ENCODE measurements around the gene DPP9.
A peak's percentile ranks its signal among the peaks of the same experiment; 100 is the strongest.
"Not testable (repeated sequence)": the region's sequence is repeated elsewhere in the genome, so short reads cannot be mapped to it uniquely, and the experiment has no call there.

The DPP9 gene

GRCh38 chr19:4738734-4739133 lies 15.1 kb upstream of the DPP9 start:
- no peak for DNase-seq (ENCODE audit: low read depth)

DNA sequence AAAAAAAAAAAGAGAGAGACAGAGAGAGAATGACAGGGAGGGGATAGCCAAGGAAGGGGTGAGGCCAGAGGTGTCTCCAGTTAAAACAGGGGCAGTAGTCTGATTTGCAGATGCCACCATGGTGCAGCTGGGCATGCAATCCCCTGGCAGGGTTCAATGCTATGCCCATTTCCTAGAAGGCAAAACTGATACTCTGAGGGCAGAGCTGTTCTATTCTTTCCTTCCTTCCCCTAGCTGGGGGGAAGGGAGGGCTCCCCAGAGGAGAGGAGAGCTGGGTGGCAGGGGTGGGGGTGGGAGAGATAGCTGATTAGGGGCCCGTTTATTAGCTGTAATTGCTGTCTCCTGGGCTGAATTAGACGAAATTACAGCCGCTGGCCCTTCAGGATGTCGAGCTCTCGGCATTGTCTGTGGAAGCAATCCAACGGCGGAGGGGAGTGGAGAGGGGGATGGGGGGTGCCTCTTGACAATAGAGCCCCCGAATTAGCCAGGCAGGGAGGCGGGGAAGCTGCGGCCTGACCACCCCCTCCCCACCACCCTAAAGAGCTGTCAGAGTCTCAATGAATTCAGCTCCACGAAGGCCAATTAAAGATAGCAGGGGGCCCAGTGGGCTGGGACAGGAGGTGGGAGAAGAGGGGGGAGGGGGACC lies 14.4 kb upstream of the DPP9 start:
- DNase-seq (ENCODE audit: low read depth), result no peak

GRCh38 chr19:4733755-4734345 lies 10.2 kb upstream of the DPP9 start:
- no peak for DNase-seq (ENCODE audit: low read depth)

GRCh38 chr19:4732680-4733114 lies 9.1 kb upstream of the DPP9 start:
- DNase-seq (ENCODE audit: low read depth), result peak; percentile 50

DNA sequence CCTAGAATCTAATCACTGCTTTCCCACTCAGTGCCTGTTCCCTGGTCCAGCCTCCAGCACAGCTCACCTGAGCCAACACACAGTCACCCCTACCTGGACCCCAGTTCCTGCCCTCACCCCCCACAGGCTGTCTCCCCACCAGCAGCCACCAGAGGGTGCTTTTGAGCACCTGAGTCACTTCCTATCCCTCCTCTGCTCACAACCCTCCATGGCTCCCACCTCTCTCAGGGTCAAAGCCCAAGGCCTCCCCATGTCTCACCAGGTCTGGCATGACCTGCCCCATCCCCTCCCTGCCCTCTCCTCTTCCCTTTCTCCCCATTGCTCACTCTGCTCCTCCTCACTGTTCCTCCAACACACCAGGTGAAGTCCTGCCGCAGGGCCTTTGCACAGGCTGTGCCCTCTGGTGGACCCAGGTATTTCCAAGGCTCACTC lies 7.1 kb upstream of the DPP9 start:
- peak; percentile 49 for DNase-seq (ENCODE audit: low read depth)

- DNase-seq (ENCODE audit: low read depth), result no peak
These were observed 5.2 kb upstream of the DPP9 start for GRCh38 chr19:4728871-4729270.

DNA sequence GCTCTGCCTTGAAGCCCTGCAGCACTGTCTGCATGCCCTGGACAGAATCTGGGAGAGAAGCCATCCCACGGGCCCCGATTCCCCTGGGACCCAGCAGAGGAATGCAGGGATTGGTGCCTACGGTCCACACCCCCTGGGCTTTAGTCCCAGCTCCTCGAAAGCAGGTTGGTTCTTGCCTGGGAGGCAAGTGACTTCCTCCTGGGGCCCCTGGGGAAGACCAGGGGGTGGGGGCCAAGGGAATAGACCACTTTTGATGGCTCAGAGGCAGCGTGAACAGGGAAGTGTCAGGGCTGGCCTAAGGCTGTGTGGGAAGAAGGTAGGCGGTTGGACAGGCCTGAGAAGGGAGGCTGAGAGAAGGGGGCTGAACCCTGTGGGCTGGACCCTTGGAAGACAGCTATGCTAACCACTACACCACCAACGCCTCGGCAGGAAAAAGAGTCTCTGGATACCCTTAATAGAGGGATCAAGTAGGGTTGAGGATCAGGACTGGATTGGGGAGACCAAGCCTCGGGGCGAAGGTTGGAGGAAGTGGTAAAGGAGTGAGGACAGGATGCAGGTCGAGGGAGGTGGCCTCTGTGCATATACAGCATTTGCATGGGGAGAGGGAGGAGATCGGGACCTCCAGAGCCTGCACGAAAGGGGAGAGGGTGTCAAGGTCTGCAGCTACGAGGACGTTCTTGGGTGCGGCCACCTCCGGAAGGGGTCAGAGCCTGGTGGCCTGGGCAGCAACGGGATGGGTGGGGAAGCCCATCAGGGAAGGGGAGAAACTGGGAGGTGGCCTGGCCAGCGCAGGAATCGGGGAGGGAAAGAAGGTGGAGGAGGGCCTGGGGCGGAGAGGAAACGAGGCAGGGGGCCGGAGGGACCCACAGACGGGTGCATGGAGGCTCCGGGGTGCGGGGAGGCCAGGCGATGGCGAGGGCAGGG lies 709 bp downstream of the DPP9 start:
- DNase-seq (ENCODE audit: low read depth), result no peak

DNA sequence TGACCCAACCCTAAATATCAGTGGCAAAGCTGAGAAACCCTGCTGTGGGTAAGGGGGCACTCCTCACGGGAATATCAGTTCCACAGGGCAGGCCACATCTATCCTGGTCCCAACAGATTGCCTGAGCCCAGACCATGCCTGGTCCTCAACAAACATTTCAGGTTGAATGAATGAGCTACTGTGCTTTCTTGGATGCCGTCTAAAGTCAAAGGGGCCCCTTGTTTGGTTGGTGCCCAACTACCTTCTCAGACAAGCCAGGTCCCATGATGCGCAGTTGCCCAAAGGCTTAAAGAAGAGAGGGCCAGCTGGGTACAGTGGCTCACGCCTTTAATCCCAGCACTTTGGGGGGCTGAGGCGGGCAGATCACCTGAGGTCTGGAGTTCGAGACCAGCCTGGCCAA lies 2.4 kb downstream of the DPP9 start:
- DNase-seq (ENCODE audit: low read depth), result no peak

GRCh38 chr19:4720037-4720700 lies 3.5 kb downstream of the DPP9 start:
- no peak for DNase-seq (ENCODE audit: low read depth)

DNA sequence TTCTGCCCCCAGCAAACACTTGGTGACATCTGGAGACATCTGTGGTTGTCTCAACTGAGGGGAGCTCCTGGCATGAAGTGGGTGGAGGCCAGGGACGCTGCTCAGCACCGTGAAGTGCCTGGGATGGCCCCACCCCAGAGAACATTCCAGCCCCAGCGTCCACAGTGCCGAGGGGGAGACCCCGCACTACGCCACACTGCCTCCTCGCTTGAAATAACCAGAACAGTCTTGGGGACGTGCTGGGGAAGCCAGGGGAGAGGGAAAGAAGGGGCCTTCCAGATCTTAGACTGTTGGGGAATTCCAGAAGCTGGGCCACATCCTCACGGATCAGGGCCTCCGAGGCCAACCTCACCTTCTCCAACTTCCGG lies 4.2 kb downstream of the DPP9 start:
- DNase-seq (ENCODE audit: low read depth), result no peak

DNA sequence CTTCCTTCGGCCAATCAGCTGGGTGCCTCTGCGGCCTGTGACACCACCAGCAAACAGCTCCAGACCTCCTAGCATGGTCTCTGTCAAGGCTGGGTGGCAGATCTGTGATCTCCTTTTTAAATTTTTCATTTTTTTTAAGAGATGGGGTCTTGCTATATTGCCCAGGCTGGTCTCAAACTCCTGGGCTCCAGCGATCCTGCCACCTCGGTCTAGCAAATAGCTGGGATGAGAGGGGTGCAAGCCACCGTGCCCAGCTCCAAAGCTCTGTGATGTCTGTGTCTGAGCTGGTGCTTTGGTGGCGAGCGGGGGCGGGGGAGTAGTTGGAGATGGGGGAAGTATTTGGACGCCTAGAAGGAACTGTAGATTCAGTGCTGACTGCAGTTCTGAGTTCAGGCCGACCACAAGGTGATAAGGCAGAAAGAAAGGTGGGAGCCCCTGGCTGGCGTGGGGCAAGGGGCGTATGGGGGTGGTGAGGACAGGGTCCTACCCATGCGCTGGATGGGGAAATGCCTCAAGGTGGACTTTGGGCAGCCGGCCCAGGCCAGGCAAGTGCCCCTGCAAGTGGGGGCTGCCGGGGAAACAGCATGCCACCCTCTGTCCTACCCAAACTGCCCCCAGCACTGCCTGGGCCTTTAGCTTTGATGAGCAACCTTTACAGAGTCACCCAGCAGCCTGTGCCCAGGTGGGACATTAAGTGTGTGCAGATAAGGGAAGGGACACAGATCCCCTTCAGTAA lies 5.5 kb downstream of the DPP9 start:
- DNase-seq (ENCODE audit: low read depth), result no peak

DNA sequence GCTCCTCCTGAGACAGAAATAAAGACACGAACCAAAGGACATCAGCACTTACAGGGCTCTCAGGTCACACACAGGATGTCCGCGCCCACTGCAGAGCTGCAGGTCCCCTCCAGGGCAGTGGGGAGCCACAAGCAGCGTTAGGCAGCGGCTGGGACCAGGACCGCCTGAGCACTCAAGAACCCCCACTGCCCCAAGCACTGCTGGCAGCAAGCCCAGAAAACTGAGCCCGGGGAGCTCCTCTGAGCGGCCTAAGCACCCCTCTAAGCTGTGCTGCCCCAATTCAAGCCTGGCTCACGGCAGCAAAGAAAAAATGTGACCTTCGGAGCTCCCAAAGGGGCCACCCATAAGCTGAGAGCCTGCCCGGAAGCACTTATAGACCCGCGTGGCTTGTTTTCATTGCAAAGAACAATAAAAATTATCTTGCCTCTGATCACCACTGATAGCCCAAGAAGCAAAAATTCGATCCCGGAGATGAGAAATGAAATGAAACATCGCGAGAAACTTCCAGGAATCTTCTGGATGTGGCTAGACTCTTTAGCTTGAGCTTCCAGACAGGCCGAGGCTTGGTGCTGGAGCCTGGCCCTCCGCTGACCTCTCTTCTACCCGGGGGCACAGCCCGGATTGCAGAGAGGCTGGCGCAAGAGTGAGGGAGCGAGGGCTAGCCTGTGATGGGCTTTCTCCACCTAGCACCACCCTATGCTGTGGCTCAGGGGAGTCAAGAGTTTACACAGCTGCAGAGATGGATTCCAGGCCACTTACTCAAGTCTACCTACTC lies 6.3 kb downstream of the DPP9 start:
- DNase-seq (ENCODE audit: low read depth), result no peak

DNA sequence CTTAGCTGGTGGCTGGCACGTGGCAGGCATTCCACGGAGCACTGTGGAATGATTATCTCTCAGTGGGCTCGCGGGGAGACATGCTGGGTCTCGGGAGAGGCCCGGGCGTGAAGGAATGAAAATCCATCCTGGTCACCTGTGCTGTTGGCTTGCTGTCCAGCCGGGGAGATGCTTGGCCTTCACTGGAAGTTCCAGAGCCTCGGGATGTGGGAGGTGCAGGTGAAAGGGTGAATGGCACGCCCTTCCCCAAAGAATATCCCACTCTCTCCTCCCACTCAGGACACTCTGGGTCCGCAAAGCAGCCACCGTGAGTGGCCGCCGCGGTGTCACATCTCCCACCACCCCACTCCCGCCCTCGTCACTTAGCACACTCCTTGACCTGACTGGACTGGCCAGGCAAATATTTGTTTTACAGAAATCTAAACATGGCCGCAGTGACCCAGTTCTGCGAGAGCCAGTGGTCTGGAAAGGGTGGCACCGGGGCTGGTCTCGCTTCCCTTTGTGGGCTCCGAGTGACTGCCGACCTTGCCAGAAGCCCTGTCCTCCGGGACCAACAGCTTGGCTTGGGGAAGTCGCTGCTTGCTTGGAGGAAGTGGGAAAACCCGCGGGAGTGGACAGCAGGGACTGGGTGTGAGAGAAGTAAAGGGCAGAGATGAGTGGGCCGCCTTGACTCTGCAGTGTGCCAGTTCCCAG lies 8.0 kb downstream of the DPP9 start:
- no peak for DNase-seq (ENCODE audit: low read depth)

DNA sequence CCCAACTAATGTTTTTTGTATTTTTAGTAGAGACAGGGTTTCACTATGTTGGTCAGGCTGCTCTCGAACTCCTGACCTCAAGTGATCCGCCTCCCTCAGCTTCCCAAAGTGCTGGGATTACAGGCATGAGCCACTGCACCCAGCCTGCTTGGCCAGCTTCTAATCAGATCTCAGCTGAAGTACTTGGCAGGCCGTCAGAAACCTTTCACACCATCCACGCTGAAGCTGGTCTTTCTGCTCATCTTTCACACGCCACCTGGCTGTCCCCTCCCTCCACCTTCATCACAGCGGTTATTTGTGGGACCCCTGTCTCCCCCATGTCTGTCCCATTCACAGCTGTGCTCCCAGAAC lies 8.5 kb downstream of the DPP9 start:
- not testable (repeated sequence) for DNase-seq (ENCODE audit: low read depth)

DNA sequence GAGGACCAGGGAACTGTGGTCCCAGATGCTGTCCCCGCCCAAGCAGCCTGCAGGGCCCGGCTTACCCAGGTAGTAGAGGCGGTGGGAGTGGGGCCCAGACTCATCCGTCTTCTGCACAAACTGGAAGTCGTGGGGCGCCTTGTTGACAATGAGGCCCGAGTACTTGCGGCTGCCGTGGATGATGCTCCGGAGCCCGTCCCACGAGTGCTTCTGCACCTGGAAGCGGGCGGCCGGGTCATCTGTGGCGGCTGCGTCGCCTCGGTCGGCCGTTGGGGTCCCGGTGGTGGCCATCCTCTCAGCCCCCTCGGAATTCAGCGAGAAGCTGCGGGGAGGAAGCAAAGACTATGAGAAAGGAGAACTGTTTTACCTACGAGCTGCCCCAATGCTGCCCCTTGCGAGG lies 9.6 kb downstream of the DPP9 start:
- DNase-seq (ENCODE audit: low read depth), result no peak

DNA sequence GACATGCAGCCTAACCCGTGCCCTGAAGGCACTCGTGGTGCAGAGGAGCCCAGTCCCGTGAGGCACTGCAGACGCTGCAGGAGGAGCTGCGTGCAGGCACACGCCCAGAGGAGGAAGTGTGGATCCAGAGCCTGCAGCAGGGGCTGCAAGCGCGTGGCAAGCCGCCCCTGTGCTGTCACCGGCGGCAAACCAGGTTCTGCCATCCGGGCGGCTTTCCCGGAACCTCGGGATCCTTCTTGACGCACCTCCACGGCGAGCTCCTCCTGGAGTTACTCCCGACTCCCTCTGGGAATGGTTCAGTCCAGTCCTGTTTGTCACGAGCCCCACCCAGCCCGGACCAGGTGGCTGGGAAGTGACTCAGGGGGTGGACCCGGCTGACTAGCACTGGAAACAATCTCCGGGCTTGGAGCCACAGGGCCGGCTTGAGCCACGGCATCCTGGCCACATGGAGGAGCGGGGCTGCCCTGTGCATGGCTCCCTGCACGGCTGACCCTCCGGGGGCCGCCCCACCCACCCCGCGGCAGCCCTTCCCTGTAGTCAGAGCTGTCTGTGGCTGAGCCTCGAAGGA lies 10.2 kb downstream of the DPP9 start:
- DNase-seq (ENCODE audit: low read depth), result no peak

GRCh38 chr19:4712771-4713170 lies 10.9 kb downstream of the DPP9 start:
- no peak for DNase-seq (ENCODE audit: low read depth)

GRCh38 chr19:4711211-4711610 lies 12.4 kb downstream of the DPP9 start:
- no peak for DNase-seq (ENCODE audit: low read depth)

DNA sequence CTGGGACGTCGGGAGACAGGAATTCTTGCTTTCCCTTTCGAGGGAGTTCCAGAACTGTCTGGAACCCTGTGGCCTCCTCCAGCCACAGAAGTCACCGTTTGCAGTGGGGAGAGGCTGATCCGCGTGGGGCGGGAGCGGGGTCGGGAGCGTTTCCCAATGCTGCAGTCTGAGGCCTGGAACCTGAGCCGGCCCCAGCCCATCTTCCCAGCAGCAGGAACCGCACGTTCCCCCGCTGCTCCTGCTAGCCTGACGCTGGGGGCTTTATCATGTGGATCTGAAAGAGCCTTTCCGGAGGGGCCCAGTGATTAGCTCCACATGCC lies 13.4 kb downstream of the DPP9 start:
- no peak for DNase-seq (ENCODE audit: low read depth)

Measured in stimulated activated CD4-positive, alpha-beta T cell treated with anti-CD3 and anti-CD28 coated beads, Interleukin-2, amount 100 ng/mL, for 4 hours (primary cell).